Right lung (tissue), 5 donors: ENCODE measurements around the gene ARHGEF33. TPM values are rescaled to one million over a fixed set of nuclear protein-coding genes. Genes with fewer than 3 reads are reported as not detected.
A peak's percentile ranks its signal among the peaks of the same experiment; 100 is the strongest.

Experiments used
- DNase-seq, 2 donors: peaks; one replicate each; pipeline ENCODE4 v3.0.0-alpha.2; 2013
- polyA plus RNA-seq, 5 donors: library from polyadenylated mRNA; unstranded; fragments of 120-200 nt; gene quantifications; one replicate each; pipeline versions ENCODE4 v1.2.1 to v1.2.3, GENCODE V29; 2013; ENCODE audit warnings: inconsistent platforms in 1 of 5, low replicate concordance in 1 of 5; ENCODE audit not compliant: insufficient read length in 5 of 5, insufficient read depth in 1 of 5

ARHGEF33 gene
- polyA plus RNA-seq, 5 donors = 1.9 to 4.6 (median 3.1) TPM

DNA sequence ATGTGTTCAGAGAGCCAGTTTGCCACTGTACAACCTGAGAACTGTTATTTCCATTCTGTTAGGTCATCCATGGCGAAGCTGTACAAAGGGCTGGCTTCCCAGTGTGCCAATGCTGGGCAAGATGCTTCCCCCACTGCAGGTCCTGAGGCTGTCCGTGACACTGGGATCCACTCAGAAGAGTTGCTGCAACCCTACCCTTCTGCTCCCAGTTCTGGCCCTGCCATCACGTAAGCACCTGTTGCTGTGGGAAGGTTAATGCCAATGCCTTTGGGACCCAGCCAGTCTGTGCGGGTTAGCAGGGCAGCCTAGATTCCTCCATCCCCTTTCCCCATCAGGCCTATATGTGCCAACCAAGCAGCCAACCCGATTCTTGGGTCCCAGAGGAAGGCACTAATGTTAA, 68.3 kb downstream of the ARHGEF33 start:
- no peak for DNase-seq

DNA sequence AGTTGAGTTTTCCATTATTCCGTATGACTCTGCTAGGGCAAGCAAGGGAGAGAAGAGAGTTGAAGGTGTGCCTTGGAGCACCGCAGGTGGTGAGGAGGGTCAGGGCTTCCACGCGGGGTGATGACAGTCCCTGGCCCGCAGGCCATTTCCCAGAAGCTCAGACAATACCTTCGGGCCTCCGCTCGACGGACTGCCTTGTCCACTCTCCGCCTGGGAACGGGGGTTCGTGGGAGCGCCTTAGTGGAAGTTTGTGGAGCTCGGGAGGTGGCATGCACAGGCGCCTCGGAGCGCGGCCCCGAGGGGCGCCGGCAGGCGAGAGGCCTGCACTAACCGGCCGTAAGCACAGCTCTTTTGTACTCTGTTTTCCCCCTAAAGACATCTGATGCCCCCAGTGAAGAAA, 69.8 kb downstream of the ARHGEF33 start:
- no peak for DNase-seq

DNA sequence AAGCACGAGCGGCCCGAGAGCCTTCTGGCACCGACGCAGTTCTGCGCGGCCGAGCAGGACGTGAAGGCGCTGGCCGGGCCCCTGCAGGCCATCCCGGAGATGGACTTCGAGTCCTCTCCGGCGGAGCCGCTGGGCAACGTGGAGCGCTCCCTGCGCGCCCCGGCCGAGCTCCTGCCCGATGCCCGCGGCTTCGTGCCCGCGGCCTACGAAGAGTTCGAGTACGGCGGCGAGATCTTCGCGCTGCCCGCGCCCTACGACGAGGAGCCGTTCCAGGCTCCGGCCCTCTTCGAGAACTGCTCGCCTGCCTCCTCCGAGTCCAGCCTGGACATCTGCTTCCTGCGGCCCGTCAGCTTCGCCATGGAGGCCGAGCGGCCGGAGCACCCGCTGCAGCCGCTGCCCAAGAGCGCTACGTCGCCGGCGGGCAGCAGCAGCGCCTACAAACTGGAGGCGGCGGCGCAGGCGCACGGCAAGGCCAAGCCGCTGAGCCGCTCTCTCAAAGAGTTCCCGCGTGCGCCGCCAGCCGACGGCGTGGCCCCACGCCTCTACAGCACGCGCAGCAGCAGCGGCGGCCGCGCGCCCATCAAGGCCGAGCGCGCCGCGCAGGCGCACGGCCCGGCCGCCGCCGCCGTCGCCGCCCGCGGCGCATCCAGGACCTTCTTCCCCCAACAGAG, 70.4 kb downstream of the ARHGEF33 start:
- DNase-seq = peak; percentile 85 to 87

DNA sequence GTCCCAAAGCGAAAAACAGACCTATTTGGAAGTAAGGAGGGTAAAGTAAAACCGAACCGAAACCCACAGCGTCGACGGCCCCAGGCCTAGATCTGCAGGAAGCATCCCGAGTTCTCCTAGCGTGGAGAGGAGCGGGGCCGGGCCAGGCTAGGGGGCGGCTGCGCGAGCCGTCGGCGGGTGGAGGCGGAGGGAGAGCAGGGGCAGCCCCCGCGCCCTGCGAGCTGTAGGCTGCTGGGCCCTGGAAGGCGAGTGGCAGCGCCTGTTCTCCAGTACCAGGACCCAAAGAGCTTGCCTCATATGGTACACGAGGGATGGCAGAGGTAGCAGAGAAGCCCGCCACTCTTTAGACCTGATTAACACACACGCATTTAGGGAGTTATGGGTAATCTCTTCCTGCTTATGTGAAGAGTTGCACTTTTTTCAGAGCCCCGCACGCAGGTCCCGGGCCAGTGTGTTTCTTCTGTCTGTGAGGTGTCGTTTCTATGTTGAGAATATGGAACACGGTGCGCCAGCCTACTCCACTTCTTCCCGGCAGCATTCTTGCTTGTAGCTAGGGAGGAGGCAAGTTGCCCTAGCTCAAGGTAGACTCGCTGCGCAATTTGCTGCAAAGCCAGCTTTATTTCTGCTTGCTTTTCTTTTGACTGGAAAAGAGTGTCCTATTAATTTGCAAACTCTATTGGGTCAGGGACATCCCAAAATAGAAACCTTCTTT, 71.1 kb downstream of the ARHGEF33 start:
- DNase-seq = no peak

DNA sequence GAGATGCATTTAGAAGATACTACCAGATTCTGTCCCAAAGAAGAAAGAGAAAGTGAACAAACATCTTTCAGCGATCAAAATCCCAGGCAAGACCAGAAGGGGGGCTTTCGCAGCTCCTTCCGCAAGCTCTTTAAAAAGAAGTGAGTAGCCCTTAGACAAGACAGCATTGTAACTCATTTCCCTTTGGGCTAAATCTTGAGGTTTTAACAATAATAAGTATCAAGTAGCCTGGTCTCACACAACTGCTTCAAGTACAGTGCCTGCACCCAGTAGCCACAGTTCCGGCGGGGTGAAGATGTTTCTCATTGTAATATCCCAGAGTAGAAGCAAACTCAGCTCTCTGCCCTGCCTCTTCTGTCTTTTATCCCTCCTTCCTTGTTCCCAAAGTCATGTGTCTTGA, 76.3 kb downstream of the ARHGEF33 start:
- DNase-seq = no peak

DNA sequence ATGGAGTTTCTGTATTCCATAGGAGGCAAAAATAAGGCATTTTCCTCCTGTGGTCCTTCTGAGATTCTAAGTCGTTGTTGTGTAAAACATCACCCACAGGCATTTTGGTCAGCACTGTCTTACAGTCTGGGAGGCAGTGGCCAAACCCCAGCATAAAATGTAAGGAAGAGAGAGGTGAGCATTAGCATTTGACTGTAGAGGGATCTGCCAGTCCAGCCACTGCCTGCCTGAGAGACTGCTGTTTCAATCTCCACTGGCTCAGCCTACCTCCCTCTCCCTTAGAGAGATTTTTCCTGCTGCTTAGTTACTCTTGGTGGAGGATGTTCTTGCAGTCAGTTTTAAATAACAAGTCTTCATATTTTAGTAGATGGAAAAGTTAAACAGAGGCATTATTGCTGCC, 77.0 kb downstream of the ARHGEF33 start:
- DNase-seq = no peak

DNA sequence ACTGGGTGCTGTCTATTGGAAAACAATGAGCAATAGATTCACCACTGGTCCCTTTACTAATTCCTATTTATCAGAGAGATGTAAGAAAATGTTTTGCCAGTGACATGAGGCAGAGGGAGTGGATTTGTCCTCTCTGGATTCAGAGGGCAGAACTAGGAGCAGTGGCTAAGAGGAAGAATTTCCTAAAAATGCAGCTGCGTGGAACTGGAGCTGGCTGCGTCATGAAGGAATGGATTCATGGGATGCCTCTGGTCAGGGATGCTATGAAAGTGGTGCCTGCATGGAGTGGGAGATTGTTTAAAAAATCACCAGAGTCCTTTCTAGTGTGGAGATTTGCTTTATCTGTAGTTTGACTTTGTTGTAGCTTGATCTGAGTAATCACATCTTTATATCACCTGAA, 78.3 kb downstream of the ARHGEF33 start:
- no peak for DNase-seq

DNA sequence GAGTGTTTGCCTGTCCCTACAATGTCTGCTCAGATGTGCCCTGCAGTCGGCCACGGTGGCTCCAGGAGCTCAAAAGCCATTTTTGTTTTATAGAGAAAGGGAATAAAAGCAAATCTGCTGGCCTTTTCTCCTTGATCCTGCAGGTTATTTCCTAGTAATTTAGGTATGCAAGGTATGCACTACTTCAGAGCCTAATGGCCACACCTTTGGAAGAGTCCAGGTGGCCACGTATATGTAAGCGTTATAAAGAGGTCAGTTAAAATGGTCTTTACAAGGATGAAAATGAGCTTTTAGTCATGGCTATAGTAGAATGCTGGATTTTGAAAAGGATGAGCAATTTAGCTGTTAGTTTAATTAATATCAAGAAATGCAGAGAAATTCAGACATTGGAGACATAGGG, 81.7 kb downstream of the ARHGEF33 start:
- no peak for DNase-seq

DNA sequence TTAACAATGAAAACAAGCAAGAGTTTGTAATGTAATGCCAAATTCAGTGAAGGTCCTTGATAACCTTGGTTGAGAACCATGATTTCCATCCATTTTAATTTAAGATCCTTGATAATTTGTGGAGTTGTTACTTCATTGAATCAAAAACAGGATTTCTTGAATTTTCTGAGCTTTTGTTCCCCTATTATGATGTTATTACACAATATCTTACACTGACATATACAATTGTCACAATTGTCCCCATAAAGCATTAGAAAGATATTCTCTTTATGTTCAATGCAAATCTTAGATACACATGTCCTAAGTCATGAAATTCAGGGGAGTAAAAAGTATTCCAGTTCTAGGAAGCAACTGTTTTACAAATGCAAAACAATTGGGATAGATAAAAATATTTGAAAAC, 83.6 kb downstream of the ARHGEF33 start:
- DNase-seq = no peak

DNA sequence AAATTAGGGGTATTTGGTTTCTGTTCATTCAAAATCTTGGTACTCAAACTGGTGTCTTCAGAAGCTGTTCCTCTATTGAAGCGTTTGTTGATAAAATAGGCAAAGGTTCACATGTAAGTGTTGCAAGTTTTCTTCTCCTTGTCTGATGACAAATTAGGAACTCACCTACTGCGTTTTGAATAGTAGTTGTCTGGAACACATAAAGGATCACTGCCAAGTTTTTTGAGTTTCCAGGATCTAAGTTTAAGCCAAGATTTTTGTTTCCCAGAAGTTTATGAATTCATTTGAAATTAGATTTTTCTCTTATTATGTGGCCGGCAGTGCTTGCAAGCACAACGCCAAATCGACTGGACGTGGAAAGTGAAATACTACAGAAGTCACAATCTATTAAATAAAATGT, 85.4 kb downstream of the ARHGEF33 start:
- no peak for DNase-seq

DNA sequence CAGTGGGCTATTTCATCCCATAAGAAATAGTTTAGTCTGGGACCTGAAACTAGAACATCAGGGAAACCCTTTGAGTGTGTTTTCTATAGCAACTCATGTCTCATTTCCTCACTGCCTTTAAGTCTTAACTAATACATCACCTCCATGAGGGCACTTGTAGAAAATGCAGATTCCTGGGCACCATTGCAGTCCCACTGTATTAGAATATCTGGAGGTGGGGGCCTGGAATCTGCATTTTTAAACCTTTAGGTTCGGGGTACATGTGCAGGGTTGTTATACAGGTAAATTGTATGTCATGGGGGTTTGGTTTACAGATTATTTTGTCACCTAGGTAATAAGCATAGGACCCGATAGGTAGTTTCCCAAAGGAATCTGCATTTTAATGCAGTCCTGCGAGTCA, 87.4 kb downstream of the ARHGEF33 start:
- no peak for DNase-seq

DNA sequence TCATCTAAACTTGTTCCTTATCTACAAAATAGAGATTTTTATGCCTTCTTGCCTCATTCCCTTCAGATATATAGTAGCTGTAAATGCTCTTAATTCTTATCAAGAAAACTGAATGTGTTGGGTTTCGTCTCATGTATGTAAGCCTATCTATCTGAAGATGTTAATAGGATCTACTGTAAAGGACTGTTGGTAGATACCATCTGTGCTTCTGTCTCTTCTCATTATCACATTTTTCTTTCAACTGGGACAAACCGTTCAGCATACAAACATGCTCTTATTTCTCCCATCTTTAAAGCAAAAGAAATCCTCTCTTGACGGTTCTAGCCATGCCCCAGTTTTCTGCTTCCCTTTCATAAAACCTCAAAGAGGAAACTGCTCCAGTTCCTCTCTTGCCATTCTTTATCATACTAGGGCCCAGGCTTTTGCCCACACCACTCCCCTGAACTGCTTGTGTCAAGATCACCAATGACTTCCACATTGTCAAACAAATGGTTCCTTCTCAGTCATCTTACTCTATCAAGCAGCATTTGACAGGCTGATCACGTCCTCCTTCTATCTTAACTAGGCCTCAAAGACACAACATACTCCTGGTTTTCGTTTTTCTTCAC, 88.7 kb downstream of the ARHGEF33 start:
- DNase-seq = no peak

DNA sequence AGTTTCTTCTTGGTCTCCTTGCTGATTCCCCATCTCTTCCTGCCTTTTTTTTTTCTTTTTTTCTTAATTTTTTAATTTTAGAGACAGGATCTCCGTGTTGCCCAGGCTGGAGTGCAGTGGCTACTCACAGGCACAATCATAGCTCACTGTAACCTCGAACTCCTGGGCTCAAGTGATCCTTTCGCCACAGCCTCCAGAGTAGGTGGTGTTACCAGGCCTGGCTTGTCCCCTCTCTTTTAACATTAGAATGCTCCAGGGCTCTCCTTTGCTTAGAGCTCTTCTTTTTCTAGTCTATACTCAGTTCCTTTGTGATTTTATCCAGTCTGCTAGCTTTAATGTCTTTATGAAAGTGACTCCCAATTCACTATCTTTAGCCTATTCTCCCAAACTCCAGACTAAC, 89.2 kb downstream of the ARHGEF33 start:
- no peak for DNase-seq

DNA sequence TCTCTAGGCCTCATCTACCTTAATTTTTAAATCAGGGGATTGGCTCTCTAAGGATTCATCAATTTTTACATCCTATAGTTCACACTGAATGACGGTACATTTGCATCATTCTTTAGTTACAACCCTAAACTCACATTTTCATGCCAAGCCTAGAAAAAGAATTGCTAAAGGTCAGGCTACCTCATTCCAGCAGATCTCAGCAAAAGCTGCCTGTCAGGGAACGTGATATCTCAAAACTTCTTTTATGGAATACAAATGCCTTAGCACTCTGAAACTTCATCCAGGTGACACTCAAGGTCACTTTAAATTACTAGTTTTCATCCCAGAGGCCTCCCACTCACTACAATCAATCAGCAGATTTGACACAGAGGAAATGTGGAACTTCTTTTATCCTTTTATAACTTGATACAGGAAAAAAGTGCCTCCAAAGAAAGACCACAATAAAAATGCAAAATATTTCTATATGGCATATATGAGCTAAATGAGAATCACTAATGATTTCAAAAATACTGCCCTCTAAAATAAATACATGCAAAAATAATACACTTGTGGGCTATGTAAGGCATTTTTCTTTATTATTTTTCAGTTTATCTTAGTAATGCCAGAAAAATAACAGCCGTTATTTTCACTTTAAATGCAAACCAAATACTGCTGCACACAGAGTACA, 91.5 kb downstream of the ARHGEF33 start:
- DNase-seq = no peak

DNA sequence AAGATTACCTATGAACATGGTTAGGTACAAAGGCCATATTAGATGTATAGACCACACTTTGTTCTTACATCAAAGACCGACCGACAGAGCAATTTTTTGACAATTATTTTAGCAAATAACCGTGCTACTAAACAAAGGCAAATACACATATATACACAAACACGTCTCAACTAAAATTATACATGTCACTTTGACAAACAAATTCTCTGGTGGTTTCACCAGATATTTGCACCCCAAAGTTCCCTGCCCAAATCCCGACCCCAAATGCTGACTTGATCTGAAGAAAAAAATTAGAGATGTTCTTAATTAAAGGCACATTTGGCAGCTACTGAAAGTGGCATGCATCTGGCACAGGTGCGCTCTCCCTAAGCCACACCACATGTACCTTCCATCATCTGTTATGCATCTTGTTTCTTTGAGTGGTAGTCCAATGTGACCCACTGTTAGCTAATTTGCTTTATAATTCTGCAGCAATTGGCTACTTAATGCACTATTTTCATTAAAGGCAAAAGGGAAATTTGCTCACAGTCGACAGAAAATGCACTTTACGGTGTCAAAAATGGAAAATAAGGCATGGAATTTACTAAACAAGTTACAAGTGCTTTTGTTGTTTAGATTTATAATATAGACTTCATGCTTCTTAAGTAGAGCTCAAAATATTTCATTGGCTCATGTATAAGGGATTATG, 92.1 kb downstream of the ARHGEF33 start:
- no peak for DNase-seq

DNA sequence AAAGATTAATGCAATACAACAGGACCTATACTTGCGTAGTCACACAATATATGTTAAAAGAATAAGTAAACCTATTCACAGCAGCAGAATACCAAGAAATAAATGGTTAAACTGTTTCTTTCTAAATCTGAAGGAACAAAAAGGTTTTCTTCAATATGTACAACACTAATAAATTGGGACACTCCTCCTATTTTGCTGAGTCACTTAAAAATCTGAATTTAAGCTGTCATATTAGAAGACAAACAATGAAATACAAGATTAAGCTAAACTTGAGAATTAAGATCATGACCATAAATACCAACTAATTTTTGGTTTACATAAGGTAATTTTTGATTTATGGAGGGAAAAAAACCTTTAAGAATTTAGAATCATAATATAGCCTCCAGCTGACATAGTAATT, 92.8 kb downstream of the ARHGEF33 start:
- DNase-seq = no peak

DNA sequence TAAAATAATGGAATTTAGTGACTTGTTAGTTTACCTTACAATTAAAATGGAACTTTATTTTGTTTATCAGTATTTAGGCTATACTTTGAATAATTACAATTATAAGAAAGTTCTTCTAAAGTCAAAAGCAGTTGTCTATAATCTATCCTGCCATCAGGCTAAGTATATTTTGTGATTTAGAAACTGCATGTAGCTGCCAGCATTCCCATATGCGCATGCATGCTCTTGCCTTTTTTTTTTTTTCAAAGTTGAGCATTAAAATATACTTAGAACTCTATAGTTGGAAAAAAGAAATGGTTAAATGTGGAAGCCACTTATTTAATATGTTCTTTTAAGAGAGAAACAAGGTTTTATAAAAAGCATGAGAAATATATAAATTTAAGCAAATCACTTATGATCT, 99.0 kb downstream of the ARHGEF33 start:
- DNase-seq = no peak

DNA sequence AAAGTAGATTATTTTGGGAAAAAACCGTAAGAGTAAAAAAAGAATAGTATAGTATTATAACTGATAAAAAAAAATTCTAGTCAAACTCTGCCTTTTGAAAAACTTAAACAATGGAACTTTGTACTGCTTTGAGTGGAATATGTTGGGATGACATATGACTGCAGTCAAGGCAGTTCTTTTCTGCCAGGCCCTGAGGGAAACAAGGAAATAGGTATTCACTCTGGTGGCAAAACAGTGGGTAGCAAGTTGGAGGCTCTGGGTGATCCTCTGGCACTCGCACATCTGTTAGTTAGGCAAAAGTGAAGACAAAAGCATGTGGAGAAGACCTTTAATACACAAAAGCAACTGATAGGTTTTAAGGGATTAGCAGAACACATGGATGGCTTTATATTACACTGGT, 102.2 kb downstream of the ARHGEF33 start:
- no peak for DNase-seq

DNA sequence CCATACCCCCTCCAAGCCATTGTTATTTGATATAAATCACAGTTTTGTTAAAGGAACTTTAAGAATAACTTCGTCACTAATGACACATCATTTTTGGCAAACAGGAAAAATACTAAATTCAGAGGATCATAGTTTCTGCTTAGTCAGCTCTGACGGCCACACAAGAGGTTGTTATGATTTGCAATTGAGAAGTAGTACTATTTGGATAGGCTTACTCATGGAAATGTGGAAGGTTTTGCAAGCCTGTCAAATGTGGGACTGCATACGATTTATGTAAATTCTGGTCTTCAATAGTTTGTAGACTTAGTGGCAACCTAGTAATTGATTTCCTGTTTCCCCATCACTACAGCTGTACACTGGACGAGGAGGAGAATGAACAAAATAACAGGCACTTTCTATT, 108.1 kb downstream of the ARHGEF33 start:
- DNase-seq = peak; percentile 56 to 69

DNA sequence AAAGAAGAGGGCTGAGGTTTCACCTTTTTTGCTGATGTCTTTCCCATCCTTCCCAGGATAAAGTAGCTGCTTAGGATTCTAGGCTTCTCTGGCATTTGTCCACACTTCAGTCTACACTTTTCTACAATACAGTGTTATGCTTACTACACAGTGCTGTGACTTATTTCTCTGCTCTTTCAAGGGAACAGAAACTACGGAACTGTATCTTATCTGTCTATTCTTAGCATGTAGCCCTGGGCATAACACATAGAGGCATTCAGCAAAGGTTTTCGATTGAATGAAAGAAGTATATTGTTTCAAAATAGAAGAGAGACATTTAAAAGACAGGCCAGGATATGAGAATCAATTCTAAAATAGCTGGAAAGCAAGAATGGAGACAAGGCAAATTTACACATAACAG, 110.9 kb downstream of the ARHGEF33 start:
- no peak for DNase-seq

DNA sequence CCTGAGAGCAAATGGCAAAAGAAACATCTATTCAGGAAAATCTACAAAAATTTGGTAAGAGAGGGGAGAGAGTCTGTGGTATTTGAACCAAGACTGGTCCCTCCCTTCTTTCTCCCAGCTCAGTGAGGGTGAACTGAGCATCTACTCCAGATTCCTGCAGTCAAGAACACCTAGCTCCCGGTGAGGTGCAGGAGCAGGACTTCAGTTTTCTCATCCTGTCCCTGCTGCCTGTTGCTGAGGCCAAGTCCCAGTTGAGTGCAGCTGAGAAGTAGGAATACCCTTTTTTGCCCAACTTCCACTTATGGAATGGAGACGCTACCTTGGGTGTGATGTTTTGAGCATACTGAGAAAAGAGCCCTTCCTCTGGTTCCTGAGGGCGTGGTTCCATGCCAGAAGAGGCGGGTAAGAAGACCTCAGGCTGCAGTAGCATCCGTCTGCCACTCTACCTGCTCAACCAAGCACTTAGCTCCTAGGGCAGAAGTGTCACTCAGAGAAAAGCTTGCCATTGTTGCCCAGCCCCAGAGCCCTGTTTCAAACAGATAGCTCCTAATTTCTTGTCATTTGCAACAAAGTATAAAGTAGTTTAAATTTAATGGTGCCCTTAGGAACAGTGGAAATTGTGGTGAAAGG, 118.3 kb downstream of the ARHGEF33 start:
- DNase-seq = no peak

DNA sequence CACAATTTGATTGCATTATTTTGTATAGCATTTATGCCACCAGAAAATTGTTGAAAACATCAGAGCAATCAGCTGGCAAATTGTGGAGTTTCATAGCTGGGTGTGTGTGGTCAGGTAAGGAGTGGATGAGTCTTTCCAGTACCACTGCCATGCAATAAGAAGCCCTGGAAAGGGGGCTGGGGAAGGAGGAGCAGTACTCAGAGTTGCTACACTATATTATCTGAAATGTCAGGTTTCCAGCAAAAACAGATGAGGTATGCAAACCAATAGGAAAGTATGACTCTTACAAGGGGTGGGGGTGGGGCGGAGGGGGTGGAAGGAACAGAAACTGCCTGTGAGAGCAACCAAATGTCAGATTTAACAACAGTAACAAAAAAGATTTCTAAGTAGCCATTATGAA, 119.0 kb downstream of the ARHGEF33 start:
- DNase-seq = no peak
